ENCODE results near the gene COMMD2. TPM values are rescaled to one million over a fixed set of nuclear protein-coding genes. Genes with fewer than 3 reads are reported as not detected.

The COMMD2 gene
- total and polyA plus RNA-seq, 2 experiments from 2014 or later = 33.8 to 69.3 TPM

- in situ Hi-C loops (cut with MboI) = no loop called here
- DNase-seq = no peak
- no peaks in the 10 kb centered on the region for H3K9me3 ChIP-seq (ENCODE audit: low read depth)
- no peak overlapping the region for H3K4me2 ChIP-seq (ENCODE audit: unreplicated experiment)
- H3F3A ChIP-seq (ENCODE audit: insufficient read depth) = peaks cover 25% of the 10 kb centered on the region
- H4K20me1 ChIP-seq (ENCODE audit: insufficient read depth) = no peaks in the 10 kb centered on the region
- no peaks in the 10 kb centered on the region for H3K27me3 ChIP-seq (replicated peaks; ENCODE audit: insufficient read depth)
- no peaks in the 10 kb centered on the region for H3K9me2 ChIP-seq (ENCODE audit: insufficient read depth)
- no peaks in the 10 kb centered on the region for H3K79me2 ChIP-seq (ENCODE audit: insufficient read depth)
- no peak overlapping the region for H3K4me3 ChIP-seq
- no peak overlapping the region for H3K9ac ChIP-seq
- H3K27ac ChIP-seq = no peak overlapping the region
- H3K4me1 ChIP-seq (ENCODE audit: insufficient read depth) = peaks cover 16% of the 10 kb centered on the region
- TF ChIP-seq EZH2 (IDR thresholded peaks at IDR 0.05; ENCODE audit: insufficient read depth, poor library complexity, severe bottlenecking) (no peak), EZH2phosphoT487 (IDR thresholded peaks at IDR 0.05; ENCODE audit: insufficient read depth, low read depth) (no peak)
- peaks cover 24% of the 10 kb centered on the region; the same call in 1 of the 2 replicates for H3K36me3 ChIP-seq (ENCODE audit: low read depth)
- no peak overlapping the region for H2AFZ ChIP-seq
Observed at GRCh38 chr3:149736953-149737205, 15.4 kb downstream of the COMMD2 start.

DNA sequence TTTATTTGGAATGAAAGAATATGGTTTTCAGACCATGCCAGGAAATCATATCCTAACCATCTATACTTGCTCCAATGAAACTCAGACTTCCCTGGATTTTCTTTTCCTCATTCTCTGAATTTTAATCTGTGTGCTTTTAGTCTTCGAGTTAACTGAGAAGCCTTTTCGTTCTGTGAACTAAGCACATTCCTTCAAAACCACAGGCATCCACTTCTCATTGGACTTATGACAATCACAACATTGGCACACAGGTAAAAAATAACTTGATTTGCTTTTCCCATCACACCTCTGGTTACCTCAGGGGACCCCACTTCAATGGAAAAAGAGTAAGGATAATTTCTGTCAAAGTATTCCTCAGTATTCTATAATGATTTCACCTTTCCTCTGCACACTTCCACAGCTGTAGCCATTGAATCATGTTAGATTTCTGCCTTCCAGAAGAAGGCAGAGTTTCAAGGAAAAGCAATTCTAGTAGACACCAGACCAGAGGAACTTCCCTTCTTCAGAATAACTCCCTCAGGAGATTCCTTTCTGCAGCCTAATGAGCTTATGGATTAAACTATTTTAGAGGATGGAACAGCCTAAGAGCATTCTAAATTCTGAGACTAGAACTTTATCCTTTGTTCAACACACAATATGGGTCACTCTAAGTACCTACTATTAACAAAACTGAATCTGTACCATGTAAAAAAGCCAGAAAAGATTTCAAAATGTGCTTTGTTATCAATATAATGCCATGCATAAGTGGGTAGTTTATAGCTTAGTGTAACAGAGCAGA, 15.9 kb downstream of the COMMD2 start:
- H3K27ac ChIP-seq = peak overlapping the region; percentile 26

GRCh38 chr3:149732234-149732633, 20.1 kb downstream of the COMMD2 start:
- Histone ChIP-seq H4K20me1 (ENCODE audit: insufficient read depth) (no peaks in the 10 kb centered on the region), H3K4me2 (ENCODE audit: unreplicated experiment) (no peak overlapping the region), H3K4me3 (no peak overlapping the region), H3K27ac (no peak overlapping the region), H3K4me1 (ENCODE audit: insufficient read depth) (peaks cover 17% of the 10 kb centered on the region), H3K9ac (no peak overlapping the region), H3F3A (ENCODE audit: insufficient read depth) (peaks cover 12% of the 10 kb centered on the region), H3K9me2 (ENCODE audit: insufficient read depth) (no peaks in the 10 kb centered on the region), H3K36me3 (ENCODE audit: low read depth) (no peaks in the 10 kb centered on the region), H3K9me3 (ENCODE audit: low read depth) (no peaks in the 10 kb centered on the region), H3K79me2 (ENCODE audit: insufficient read depth) (no peaks in the 10 kb centered on the region), H2AFZ (no peak overlapping the region), H3K27me3 (replicated peaks; ENCODE audit: insufficient read depth) (no peaks in the 10 kb centered on the region)
- DNase-seq = no peak
- 91 to 93% methylated on average over 3 of the region's 3 CpGs for WGBS, 2 experiments (ENCODE audit: low coverage in 1 of 2, low lambda C conversion rate in 2 of 2, missing lambda C conversion rate in 2 of 2)
- TF ChIP-seq EZH2phosphoT487 (IDR thresholded peaks at IDR 0.05; ENCODE audit: insufficient read depth, low read depth) (no peak), EZH2 (IDR thresholded peaks at IDR 0.05; ENCODE audit: insufficient read depth, poor library complexity, severe bottlenecking) (no peak)
- in situ Hi-C loops (cut with MboI) = no loop called here

More for the DNA sequence above, 15.9 kb downstream of the COMMD2 start:
- Histone ChIP-seq H3K9ac (peak overlapping the region; percentile 14; the same call in 1 of the 2 replicates), H3K9me3 (ENCODE audit: low read depth) (no peaks in the 10 kb centered on the region), H3K4me2 (ENCODE audit: unreplicated experiment) (peak overlapping the region; percentile 3), H3K27me3 (replicated peaks; ENCODE audit: insufficient read depth) (no peaks in the 10 kb centered on the region), H3K4me3 (no peak overlapping the region), H3K9me2 (ENCODE audit: insufficient read depth) (no peaks in the 10 kb centered on the region), H2AFZ (no peak overlapping the region), H3K79me2 (ENCODE audit: insufficient read depth) (no peaks in the 10 kb centered on the region), H4K20me1 (ENCODE audit: insufficient read depth) (no peaks in the 10 kb centered on the region), H3K36me3 (ENCODE audit: low read depth) (peaks cover 22% of the 10 kb centered on the region; the same call in 1 of the 2 replicates), H3K4me1 (ENCODE audit: insufficient read depth) (peaks cover 16% of the 10 kb centered on the region), H3F3A (ENCODE audit: insufficient read depth) (peaks cover 25% of the 10 kb centered on the region)
- DNase-seq = peak; percentile 47
- TF ChIP-seq EZH2 (IDR thresholded peaks at IDR 0.05; ENCODE audit: insufficient read depth, poor library complexity, severe bottlenecking) (no peak), EZH2phosphoT487 (IDR thresholded peaks at IDR 0.05; ENCODE audit: insufficient read depth, low read depth) (no peak)
- in situ Hi-C loops (cut with MboI) = no loop called here
- WGBS, 2 experiments (ENCODE audit: low coverage in 1 of 2, low lambda C conversion rate in 2 of 2, missing lambda C conversion rate in 2 of 2) = 33 to 39% methylated on average over 2 of the region's 2 CpGs

GRCh38 chr3:149727656-149728055, 24.6 kb downstream of the COMMD2 start:
- H3K9me3 ChIP-seq (ENCODE audit: low read depth) = no peaks in the 10 kb centered on the region
- H3K4me3 ChIP-seq = no peak overlapping the region
- no peaks in the 10 kb centered on the region for H3K79me2 ChIP-seq (ENCODE audit: insufficient read depth)
- no peaks in the 10 kb centered on the region for H3K9me2 ChIP-seq (ENCODE audit: insufficient read depth)
- H4K20me1 ChIP-seq (ENCODE audit: insufficient read depth) = no peaks in the 10 kb centered on the region
- H2AFZ ChIP-seq = no peak overlapping the region
- no peak overlapping the region for H3K4me2 ChIP-seq (ENCODE audit: unreplicated experiment)
- H3K27me3 ChIP-seq (replicated peaks; ENCODE audit: insufficient read depth) = no peaks in the 10 kb centered on the region
- H3K27ac ChIP-seq = no peak overlapping the region
- no peak overlapping the region for H3K9ac ChIP-seq
- peaks cover 7% of the 10 kb centered on the region; the same call in 1 of the 2 replicates for H3K4me1 ChIP-seq (ENCODE audit: insufficient read depth)
- no peak for DNase-seq
- TF ChIP-seq EZH2phosphoT487 (IDR thresholded peaks at IDR 0.05; ENCODE audit: insufficient read depth, low read depth) (no peak), EZH2 (IDR thresholded peaks at IDR 0.05; ENCODE audit: insufficient read depth, poor library complexity, severe bottlenecking) (no peak)
- H3F3A ChIP-seq (ENCODE audit: insufficient read depth) = no peaks in the 10 kb centered on the region
- WGBS, 2 experiments (ENCODE audit: low coverage in 1 of 2, low lambda C conversion rate in 2 of 2, missing lambda C conversion rate in 2 of 2) = 81% methylated on average over 2 of the region's 2 CpGs
- no peaks in the 10 kb centered on the region for H3K36me3 ChIP-seq (ENCODE audit: low read depth)
- in situ Hi-C loops (cut with MboI) = no loop called here

All from GM23248 (cell line).